Keratinocyte (primary cell): ENCODE results near the gene PPFIA1.

ENCODE experiments used
- EZH2 ChIP-seq: IDR thresholded peaks from one replicate; pipeline ENCODE4 v1.6.1; 2012; ENCODE audit warnings: inconsistent platforms, mild to moderate bottlenecking, low read length, moderate library complexity
- TF ChIP-seq, protein P1 (sequence below), 3 experiments: IDR thresholded peaks in 1 of 3; conservative IDR thresholded peaks in 1 of 3; optimal IDR thresholded peaks in 1 of 3; 2 replicates in 2 of 3; 3 replicates in 1 of 3; pipeline versions ENCODE3 to v1.5.1; 2011; ENCODE audit warnings: low read length in 3 of 3, mild to moderate bottlenecking in 3 of 3, moderate library complexity in 2 of 3, control low read depth in 1 of 3, inconsistent platforms in 1 of 3; ENCODE audit not compliant: insufficient read depth in 2 of 3; ENCODE audit errors: extremely low read depth in 1 of 3

DNA sequence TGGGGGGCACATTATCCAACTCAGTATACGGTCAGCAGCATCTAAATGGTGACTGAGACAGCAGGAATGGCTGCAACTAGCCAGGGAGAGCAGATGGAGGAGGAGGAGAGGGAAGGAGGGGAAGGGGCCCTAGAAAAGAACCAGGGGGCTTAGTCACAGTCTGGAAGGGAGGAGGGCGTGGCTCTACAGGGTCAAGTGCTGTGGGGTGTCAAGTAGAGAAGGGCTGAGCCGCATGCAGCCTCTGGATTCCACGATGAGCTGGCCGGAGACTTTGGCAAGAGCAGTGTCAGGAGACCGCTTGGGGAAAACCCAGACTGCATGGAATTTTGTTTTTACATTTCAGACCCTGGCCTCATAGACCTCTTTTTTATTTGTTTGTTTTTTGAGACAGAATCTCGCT, 25.8 kb upstream of the PPFIA1 start:
- TF ChIP-seq, protein P1, sequence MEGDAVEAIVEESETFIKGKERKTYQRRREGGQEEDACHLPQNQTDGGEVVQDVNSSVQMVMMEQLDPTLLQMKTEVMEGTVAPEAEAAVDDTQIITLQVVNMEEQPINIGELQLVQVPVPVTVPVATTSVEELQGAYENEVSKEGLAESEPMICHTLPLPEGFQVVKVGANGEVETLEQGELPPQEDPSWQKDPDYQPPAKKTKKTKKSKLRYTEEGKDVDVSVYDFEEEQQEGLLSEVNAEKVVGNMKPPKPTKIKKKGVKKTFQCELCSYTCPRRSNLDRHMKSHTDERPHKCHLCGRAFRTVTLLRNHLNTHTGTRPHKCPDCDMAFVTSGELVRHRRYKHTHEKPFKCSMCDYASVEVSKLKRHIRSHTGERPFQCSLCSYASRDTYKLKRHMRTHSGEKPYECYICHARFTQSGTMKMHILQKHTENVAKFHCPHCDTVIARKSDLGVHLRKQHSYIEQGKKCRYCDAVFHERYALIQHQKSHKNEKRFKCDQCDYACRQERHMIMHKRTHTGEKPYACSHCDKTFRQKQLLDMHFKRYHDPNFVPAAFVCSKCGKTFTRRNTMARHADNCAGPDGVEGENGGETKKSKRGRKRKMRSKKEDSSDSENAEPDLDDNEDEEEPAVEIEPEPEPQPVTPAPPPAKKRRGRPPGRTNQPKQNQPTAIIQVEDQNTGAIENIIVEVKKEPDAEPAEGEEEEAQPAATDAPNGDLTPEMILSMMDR (optimal IDR thresholded peaks at IDR 0.05 in 1 of 3, IDR thresholded peaks at IDR 0.05 in 1 of 3, conservative IDR thresholded peaks at IDR 0.05 in 1 of 3; ENCODE audit: extremely low read depth in 1 of 3, insufficient read depth in 2 of 3, low read length in 3 of 3), result no peak
- no peak for TF ChIP-seq EZH2
